LNCaP clone FGC (cell line): ENCODE data around the gene URAD.
"Not testable (repeated sequence)": the region's sequence is repeated elsewhere in the genome, so short reads cannot be mapped to it uniquely, and the experiment has no call there.

ENCODE experiments used
- DNase-seq: peaks from one replicate; pipeline ENCODE4 v3.0.0-alpha.2; 2011; ENCODE audit warnings: low read depth
- H3K4me3 ChIP-seq: 2 replicates; pipeline ENCODE4 v1.5.1; 2011; ENCODE audit warnings: mild to moderate bottlenecking, low read depth, low read length, control low read depth
- TF ChIP-seq, protein P1 (sequence below): IDR thresholded peaks from 2 replicates; pipeline ENCODE4 v1.5.1; 2012; ENCODE audit warnings: mild to moderate bottlenecking; ENCODE audit not compliant: control insufficient read depth, insufficient read depth; ENCODE audit errors: extremely low read depth

URAD gene, protein sequence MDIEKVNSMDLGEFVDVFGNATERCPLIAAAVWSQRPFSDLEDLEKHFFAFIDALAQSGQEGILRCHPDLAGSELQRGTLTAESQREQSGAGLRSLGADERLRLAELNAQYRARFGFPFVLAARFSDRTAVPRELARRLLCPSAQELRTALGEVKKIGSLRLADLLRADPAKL

DNA sequence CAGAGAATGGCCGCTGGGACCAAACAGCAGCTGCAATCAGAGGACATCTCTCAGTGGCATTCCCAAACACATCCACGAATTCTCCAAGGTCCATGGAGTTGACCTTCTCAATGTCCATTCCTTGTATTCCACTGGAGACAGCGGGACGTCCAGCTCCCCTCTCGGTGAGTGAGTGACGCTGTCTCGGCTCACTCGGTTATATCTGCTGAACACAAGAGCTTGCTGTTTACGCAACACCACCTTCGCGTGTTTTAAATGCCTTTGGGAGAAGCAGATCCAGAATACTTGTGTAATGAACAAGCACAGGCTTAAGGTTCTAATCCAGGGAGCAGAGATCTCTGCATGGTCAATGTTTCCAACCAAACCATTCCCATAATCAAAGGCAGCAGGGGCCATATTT lies at the start of gene URAD:
URAD (minus strand) TSS at position 174 of the 400 bp plus-strand sequence; CDS start at position 118, 56 bp downstream.
- DNase-seq = no peak
- H3K4me3 ChIP-seq = no peak within 1 kb of the TSS
- TF ChIP-seq, protein P1, sequence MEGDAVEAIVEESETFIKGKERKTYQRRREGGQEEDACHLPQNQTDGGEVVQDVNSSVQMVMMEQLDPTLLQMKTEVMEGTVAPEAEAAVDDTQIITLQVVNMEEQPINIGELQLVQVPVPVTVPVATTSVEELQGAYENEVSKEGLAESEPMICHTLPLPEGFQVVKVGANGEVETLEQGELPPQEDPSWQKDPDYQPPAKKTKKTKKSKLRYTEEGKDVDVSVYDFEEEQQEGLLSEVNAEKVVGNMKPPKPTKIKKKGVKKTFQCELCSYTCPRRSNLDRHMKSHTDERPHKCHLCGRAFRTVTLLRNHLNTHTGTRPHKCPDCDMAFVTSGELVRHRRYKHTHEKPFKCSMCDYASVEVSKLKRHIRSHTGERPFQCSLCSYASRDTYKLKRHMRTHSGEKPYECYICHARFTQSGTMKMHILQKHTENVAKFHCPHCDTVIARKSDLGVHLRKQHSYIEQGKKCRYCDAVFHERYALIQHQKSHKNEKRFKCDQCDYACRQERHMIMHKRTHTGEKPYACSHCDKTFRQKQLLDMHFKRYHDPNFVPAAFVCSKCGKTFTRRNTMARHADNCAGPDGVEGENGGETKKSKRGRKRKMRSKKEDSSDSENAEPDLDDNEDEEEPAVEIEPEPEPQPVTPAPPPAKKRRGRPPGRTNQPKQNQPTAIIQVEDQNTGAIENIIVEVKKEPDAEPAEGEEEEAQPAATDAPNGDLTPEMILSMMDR = no peak

DNA sequence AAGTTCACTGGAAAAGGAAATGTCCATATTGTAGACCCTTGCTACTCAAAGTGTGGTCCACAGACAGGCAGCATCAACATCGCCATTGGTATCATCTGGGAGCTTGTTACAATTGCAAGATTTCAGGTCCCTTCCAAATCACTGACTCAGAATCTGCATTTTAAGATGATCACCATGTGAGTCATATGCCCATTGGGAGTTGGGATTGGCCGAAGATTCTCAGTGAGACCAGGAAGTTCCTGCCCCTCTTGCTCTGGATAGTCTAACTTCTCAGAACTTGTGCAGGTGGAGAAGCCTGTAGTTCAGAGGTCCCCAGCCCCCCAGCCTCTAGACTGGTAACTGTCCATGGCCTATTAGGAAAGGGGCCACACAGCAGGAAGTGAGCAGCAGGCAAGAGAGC lies 48.9 kb upstream of the URAD start:
- DNase-seq = no peak
- TF ChIP-seq, protein P1 = no peak
- no peak overlapping the region for H3K4me3 ChIP-seq

DNA sequence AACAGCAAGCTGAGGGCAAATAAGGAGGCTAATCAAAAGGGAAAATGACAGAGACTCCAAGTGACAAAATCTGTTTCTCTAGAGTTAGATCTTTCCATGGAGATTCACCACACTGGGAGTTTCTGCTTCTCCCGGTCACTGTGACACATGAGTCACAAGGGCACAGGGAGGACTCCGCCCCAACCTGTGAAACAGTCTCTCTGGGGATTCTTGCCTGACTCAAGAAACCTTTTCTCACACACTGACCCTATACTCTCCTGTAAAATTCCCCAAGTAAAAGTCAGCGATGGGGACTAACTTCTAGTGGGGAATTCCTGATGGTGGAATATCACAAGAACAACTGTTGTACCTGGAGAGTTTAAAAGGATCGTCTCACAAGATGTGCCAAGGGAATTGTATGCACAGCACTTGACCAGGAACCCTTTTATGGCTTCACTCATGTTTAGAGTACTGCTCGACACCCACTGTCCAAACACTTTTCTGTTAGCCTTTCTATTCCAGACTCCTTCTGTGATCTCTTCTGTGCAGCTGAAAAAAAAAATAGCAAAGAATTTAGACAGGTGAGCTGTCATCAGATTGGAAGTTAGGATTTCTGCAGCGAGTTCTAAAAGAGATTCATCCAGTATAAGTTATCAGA lies 46.8 kb upstream of the URAD start:
- DNase-seq = peak; percentile 39
- TF ChIP-seq, protein P1 = no peak
- H3K4me3 ChIP-seq = no peak overlapping the region

DNA sequence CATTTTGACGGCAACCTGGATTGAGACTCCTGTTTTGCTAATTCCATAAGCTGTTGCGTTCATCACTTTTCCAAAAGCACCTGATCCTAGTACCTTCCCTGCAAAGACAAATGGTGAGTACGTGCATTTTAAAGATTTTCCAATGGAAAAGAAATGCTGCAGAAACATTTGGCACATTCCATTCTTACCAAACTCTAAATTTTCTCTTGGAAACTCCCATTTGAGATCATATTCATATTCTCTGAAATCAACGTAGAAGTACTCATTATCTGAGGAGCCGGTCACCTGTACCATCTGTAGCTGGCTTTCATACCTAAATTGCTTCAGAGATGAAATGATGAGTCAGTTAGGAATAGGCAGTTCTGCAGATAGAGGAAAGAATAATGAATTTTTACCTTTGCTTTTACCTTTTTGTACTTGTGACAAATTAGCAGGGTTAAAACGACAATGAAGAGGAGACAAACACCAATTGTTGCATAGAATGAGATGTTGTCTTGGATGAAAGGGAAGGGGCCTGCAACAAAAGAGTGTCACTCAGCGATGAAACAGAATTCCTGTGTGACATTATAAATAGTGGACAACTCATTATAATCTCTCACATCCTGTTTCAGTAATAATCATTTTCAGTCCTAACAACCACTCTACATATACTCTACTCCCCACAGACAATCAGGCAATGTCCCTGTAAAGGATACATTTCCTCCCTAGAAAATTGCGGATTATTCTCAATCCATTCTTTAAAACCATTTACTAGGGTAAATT lies 45.6 kb upstream of the URAD start:
- TF ChIP-seq, protein P1 = no peak
- no peak overlapping the region for H3K4me3 ChIP-seq
- DNase-seq = no peak

DNA sequence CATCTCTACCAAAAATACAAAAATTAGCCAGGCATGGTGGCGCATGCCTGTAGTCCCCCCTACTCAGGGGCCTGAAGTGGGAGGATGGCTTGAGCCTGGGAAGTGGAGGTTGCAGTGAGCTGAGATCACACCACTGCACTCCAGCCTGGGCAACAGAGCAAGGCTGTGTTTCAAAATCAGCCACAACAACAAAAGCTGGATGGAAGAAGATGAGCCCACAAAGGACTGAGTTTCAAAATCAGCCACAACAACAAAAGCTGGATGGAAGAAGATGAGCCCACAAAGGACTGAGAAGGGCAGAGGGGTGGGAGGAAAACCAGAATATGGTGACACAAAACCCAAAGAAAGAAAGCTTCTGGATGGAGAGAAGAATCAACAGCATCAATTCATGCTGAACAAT lies 43.9 kb upstream of the URAD start:
- H3K4me3 ChIP-seq, DNase-seq: not testable (repeated sequence)

DNA sequence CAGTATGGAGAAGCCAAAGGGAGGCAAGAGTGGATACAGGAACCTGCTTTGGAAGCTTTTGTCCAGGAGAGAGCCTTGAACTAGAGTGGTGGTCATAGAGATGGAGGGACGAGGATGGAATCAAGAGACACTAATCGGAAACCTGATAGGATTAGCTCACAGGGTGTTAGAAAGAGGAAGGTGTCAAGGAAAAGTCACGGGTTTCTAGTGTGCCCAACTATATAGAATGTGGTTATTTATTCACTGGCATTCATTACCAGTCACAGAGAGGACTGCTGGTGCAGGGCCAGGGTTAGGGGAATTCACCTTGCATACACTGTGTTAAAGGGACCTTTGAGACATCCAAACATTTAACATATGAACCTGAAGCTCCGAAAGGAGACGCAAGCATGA lies 43.4 kb upstream of the URAD start:
- H3K4me3 ChIP-seq = no peak overlapping the region
- DNase-seq = no peak
- TF ChIP-seq, protein P1 = no peak

DNA sequence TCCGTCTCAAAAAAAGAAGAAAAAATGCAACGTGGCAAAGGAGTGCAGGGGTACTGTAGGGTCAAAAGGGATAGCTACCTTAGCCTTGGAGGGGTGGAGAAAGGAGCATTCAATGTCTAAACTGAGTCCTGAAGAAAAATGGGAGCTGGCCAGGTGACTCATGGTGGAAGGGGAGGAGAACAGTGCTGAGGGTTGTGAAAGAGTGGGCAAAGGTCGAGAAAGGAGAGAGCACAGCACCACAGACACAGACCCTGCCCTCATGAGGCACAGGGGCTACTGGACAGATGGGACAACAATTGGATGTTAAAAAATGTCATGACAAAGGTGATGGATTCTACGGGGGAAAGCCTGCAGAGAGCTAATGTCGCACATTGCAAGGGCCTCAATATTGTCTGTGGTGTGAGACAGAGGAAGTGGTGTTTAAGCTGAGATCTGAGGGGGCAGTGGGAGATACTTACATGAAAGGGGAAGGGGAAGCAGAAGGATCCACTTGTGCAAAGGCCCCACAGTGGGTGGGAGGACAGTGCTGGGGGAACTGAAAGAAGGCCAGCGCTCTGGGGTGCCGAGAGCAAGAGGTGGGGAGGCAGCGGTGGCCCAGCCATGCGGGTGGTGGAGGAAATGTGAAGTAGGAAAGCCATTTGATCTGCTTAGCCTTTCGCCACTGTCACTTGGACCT lies 42.9 kb upstream of the URAD start:
- no peak overlapping the region for H3K4me3 ChIP-seq
- no peak for DNase-seq
- TF ChIP-seq, protein P1 = no peak
